NCI-H774 (cell line): Measurements from ENCODE around the gene SERPINB5.
A peak's percentile ranks its signal among the peaks of the same experiment; 100 is the strongest.
"Not testable (repeated sequence)": the region's sequence is repeated elsewhere in the genome, so short reads cannot be mapped to it uniquely, and the experiment has no call there.

Experiments used
- DNase-seq: peaks from one replicate; lab custom pipeline; 2025; lab: John Stamatoyannopoulos, UW

Gene SERPINB5

GRCh38 chr18:63476668-63477067, at the start of gene SERPINB5:
Gene SERPINB5, plus strand, starts transcription at chr18:63476958. Its CDS starts 7,471 bp downstream, at chr18:63484429.
- DNase-seq, result peak; percentile 52

DNA sequence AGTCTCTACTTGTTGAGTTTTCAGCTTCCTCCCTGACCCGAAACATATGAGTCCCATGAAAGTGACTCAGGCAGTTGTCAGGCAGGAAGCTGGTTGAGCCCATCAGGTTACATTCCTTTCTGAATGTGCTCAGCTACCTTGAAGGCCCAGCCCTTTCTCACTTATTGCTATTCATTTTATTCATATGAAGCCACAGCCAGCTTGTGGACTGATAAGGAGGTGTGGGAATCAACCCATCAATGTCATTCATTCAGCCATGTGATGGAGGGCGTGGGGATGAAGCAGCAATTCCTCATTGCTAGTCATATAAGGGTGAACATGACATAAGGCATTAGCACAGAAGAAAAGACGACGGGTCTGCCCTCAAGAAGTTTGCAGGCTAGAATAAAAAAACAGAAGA, 49.2 kb upstream of the SERPINB5 start:
- no peak for DNase-seq

GRCh38 chr18:63430526-63430925, 46.2 kb upstream of the SERPINB5 start:
- no peak for DNase-seq

GRCh38 chr18:63431180-63431579, 45.6 kb upstream of the SERPINB5 start:
- no peak for DNase-seq

DNA sequence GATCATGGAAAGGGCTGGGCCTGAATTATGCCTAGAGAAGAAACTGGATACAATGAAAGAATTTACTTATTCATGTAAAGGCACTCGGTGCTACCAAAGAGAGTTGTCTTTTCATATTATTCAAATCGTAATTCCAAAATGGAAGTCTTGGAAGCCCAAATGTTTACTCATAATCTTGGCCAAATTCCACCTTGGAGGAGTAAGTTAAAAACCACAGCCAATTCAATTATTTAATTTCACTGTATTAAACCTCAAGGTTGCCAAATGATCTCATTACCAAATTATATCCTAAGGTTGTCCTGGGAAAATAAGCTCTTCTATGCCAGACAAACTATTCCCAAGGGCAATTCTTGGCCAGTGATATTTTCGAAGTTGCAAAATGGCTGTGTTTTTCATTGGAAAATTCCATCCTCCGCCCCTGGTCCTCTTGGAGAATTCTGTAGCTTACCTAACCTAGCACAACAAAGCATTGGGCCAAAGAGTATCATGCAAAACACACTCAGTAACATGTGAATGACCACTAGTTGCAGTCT, 43.4 kb upstream of the SERPINB5 start:
- DNase-seq, result no peak

- DNase-seq, result no peak
Measured at GRCh38 chr18:63438181-63438580, 38.6 kb upstream of the SERPINB5 start.

- peak; percentile 54 for DNase-seq
Measured at GRCh38 chr18:63439334-63439733, 37.4 kb upstream of the SERPINB5 start.

GRCh38 chr18:63440219-63440618, 36.5 kb upstream of the SERPINB5 start:
- DNase-seq, result no peak

DNA sequence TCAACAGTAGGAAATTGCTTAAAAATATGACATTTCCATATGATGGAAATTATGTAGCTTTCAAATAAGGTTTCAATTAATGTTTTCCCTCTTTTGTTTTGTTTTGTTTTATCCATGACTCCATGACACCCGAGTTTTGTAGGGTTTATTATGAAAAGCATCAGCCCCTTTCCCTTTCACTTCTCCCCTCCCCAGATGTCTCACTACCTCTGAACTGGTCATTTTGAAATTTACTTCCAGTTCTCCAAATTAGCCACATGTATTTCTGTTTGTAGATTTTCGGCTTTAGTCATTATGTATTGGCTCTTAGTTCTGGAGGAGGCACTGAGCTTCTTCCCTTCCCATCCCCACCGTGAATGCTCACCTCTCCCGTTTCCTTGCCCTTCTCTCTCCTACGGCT, 35.9 kb upstream of the SERPINB5 start:
- DNase-seq, result no peak

GRCh38 chr18:63443829-63444228, 32.9 kb upstream of the SERPINB5 start:
- no peak for DNase-seq

DNA sequence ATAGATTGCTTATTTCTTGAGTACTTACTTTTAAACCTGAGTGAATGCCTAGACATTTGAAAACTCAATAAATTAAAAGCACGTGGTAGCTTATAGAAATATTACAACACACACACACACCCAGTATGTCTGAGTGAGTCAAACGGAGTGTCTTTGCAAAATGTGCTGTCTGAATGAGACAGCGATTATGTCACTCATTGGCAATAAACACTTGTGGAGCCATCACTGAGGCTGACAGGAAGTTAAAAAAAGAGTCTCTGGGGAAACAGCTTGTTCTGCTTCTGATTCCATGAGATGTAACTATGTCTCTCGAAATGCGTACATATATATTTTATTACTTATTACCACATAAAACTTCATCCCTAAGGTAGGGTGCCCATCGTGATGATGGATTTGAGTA, 32.2 kb upstream of the SERPINB5 start:
- no peak for DNase-seq

GRCh38 chr18:63445037-63445436, 31.7 kb upstream of the SERPINB5 start:
- no peak for DNase-seq

DNA sequence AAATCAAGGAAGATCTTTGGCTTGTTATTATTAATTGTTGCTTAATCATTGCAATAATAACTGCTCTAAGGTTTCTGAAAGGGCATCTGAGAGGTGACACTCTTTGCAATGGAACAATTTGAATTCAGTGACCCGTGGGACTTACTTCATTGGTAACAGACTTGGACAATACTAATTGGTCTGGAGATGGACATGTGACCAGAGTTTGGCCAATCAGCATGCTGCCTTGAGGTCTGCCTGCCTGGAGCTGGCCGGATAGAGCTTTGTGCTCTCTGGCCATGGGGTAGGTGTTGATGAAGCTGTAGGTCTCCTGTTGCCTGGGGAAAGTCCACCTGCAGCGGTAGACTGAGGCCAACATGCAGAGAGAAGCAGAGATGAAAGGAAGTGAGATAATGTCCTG, 30.5 kb upstream of the SERPINB5 start:
- no peak for DNase-seq

DNA sequence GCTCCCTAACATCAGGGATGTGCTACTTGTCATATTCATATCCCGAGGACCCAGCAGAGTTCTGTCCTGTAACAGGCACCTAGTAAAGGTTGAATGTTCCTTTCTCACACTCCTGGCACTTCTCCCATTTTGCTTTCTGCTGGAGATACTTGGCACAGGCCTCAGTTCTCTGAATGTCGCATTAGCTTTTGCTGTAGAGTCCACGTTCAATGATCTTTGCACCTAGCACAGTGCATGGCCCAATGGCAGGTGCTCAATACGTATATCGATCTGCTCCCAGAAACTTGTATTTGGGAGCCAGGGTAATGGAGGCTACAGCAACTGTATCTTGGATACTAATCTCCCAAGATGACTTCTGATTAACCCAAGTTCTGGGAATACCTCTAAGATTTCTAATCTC, 29.7 kb upstream of the SERPINB5 start:
- no peak for DNase-seq

- DNase-seq, result no peak
Measured at GRCh38 chr18:63449426-63449825, 27.3 kb upstream of the SERPINB5 start.

GRCh38 chr18:63451799-63452660, 24.7 kb upstream of the SERPINB5 start:
- DNase-seq, result no peak

- not testable (repeated sequence) for DNase-seq
Measured at GRCh38 chr18:63452751-63453150, 24.0 kb upstream of the SERPINB5 start.

- DNase-seq, result no peak
Measured at GRCh38 chr18:63454497-63454896, 22.3 kb upstream of the SERPINB5 start.

DNA sequence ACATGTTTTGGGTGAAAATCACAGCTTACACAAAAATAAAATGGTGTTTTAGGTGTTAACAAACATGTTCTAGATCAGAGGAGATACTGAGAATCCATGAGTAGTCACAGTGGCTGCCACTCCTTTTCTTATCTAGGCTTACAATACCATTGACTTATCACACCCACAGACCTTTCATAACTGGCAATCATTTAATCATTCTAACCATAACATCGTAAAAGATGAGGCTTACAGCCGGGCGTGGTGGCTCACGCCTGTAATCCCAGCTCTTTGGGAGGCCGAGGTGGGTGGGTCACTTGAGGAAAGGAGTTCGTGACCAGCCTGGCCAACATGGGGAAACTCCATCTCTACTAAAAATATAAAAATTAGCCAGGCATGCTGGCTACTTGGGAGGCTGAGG, 18.8 kb upstream of the SERPINB5 start:
- DNase-seq, result no peak

DNA sequence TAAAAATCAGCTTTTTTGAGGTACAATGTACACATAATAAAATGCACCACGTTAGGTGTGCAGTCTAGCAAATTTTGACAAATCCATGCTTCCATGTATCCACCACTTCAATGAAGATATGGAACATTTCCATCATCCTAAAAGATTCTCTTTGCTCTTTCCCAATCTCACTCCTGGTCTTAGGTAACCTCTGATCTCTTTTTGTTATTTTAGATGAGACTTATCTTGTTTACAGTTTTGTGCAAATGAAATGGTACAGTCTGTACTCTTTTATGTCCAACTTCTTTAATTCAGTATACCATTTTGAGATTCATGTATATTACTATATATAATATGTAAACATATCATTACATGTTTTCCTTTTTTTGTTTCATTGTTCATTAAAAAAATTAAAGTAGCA, 16.3 kb upstream of the SERPINB5 start:
- no peak for DNase-seq

- DNase-seq, result no peak
Measured at GRCh38 chr18:63464434-63464833, 12.3 kb upstream of the SERPINB5 start.

GRCh38 chr18:63465059-63465458, 11.7 kb upstream of the SERPINB5 start:
- DNase-seq, result no peak

DNA sequence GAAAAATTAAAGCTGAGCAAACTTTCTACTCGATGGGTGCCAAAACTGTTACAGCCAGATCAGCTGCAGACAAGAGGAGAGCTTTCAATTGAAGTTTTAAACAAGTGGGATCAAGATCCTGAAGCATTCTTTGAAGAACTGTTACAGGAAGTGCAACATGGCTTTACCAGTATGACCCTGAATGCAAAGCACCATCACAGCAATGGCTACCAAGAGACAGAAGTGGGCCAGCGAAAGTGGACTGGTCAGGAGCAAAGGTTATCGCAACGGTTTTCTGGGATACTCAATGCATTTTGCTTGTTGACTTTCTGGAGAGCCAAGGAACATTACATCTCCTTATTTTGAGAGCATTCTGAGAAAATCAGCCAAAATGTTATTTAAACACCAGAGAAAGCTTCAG, 9.1 kb upstream of the SERPINB5 start:
- no peak for DNase-seq

DNA sequence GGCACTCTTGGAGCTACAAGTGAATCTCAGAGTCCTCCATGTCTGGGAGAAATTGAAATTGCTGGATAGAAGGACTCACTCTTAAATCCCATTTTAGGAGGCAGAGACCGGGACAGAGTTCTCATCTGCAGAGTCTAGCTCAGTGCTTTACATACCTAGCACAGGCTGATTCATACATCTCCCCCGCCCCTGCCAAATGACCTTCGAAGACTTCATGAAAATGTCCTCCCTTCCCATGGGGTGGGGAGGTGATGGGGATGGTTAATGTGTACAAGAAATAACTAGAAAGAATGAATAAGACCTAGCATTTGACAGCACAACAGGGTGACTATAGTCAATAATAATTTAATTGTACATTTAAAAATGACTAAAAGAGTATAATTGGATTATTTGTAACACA, 8.2 kb upstream of the SERPINB5 start:
- no peak for DNase-seq
